Measurements from ENCODE around the gene ZNF619.

ZNF619 gene

GRCh38 chr3:40534283-40534682 is 57.4 kb downstream of the ZNF619 start:
- DNase-seq, result no peak
